GM19468 (cell line): ENCODE results near the gene KCNA3.

Experiments used
- ATAC-seq: cut with Tn5 transposase; IDR thresholded peaks from one replicate; pipeline ENCODE4 v1.9.1; 2021; ENCODE audit warnings: mild to moderate bottlenecking, moderate library complexity, moderate number of reproducible peaks; ENCODE audit not compliant: unreplicated experiment; ENCODE audit errors: extremely low read depth

The KCNA3 gene

GRCh38 chr1:110674337-110675059 is at the start of gene KCNA3:
KCNA3 (minus strand) TSS chr1:110674940; CDS start chr1:110674809, 131 bp downstream.
- no peak for ATAC-seq

GRCh38 chr1:110722807-110723206 is 48.1 kb upstream of the KCNA3 start:
- ATAC-seq: no peak

- ATAC-seq: no peak
Measured at GRCh38 chr1:110719908-110720307, 45.2 kb upstream of the KCNA3 start.

GRCh38 chr1:110718452-110718851 is 43.7 kb upstream of the KCNA3 start:
- ATAC-seq: no peak

GRCh38 chr1:110717179-110717578 is 42.4 kb upstream of the KCNA3 start:
- ATAC-seq: no peak

GRCh38 chr1:110714374-110714995 is 39.7 kb upstream of the KCNA3 start:
- ATAC-seq: no peak

GRCh38 chr1:110713221-110713620 is 38.5 kb upstream of the KCNA3 start:
- no peak for ATAC-seq

- ATAC-seq: no peak
Measured at GRCh38 chr1:110710314-110710713, 35.6 kb upstream of the KCNA3 start.

- ATAC-seq: no peak
Measured at GRCh38 chr1:110708974-110709440, 34.3 kb upstream of the KCNA3 start.

GRCh38 chr1:110707232-110707631 is 32.5 kb upstream of the KCNA3 start:
- no peak for ATAC-seq

GRCh38 chr1:110706621-110707020 is 31.9 kb upstream of the KCNA3 start:
- ATAC-seq: no peak

- no peak for ATAC-seq
Measured at GRCh38 chr1:110702260-110702659, 27.5 kb upstream of the KCNA3 start.

- ATAC-seq: no peak
Measured at GRCh38 chr1:110700767-110701166, 26.0 kb upstream of the KCNA3 start.

GRCh38 chr1:110697606-110698005 is 22.9 kb upstream of the KCNA3 start:
- no peak for ATAC-seq

- no peak for ATAC-seq
Measured at GRCh38 chr1:110696818-110697217, 22.1 kb upstream of the KCNA3 start.

- ATAC-seq: no peak
Measured at GRCh38 chr1:110690709-110691365, 16.1 kb upstream of the KCNA3 start.

- no peak for ATAC-seq
Measured at GRCh38 chr1:110689868-110690267, 15.1 kb upstream of the KCNA3 start.

- no peak for ATAC-seq
Measured at GRCh38 chr1:110688514-110688913, 13.8 kb upstream of the KCNA3 start.

GRCh38 chr1:110687250-110687649 is 12.5 kb upstream of the KCNA3 start:
- ATAC-seq: no peak

GRCh38 chr1:110686188-110686587 is 11.4 kb upstream of the KCNA3 start:
- no peak for ATAC-seq

- ATAC-seq: no peak
Measured at GRCh38 chr1:110684491-110684890, 9.8 kb upstream of the KCNA3 start.
